Raji (cell line): ENCODE measurements around the gene ACAT2.

ENCODE experiments used
- POLR2A ChIP-seq: IDR thresholded peaks from 2 replicates; pipeline ENCODE4 v1.6.1; 2011; ENCODE audit warnings: low read depth, low read length, control low read depth; ENCODE audit not compliant: insufficient read depth

ACAT2 gene

GRCh38 chr6:159760602-159761057 is 1.2 kb upstream of the ACAT2 start:
- no peak for TF ChIP-seq POLR2A

GRCh38 chr6:159761129-159761872 is 544 bp upstream of the ACAT2 start:
- TF ChIP-seq POLR2A, result no peak; the same call in 1 of the 2 replicates

- TF ChIP-seq POLR2A, result no peak
Observed at GRCh38 chr6:159762681-159763293, 942 bp downstream of the ACAT2 start.

- TF ChIP-seq POLR2A, result no peak
Observed at GRCh38 chr6:159766906-159767305, 5.1 kb downstream of the ACAT2 start.

GRCh38 chr6:159769470-159769869 is 7.6 kb downstream of the ACAT2 start:
- no peak for TF ChIP-seq POLR2A

- no peak for TF ChIP-seq POLR2A
Observed at GRCh38 chr6:159772196-159772595, 10.4 kb downstream of the ACAT2 start.

GRCh38 chr6:159777240-159777904 is 15.5 kb downstream of the ACAT2 start:
- TF ChIP-seq POLR2A, result no peak

GRCh38 chr6:159778131-159778530 is 16.3 kb downstream of the ACAT2 start:
- no peak for TF ChIP-seq POLR2A

- TF ChIP-seq POLR2A, result no peak
Observed at GRCh38 chr6:159778542-159779103, 16.8 kb downstream of the ACAT2 start.

GRCh38 chr6:159788276-159788675 is 26.4 kb downstream of the ACAT2 start:
- TF ChIP-seq POLR2A, result no peak

GRCh38 chr6:159788753-159789376 is 27.0 kb downstream of the ACAT2 start:
- TF ChIP-seq POLR2A, result no peak

- TF ChIP-seq POLR2A, result peak; percentile 97
Observed at GRCh38 chr6:159789377-159790148, 27.7 kb downstream of the ACAT2 start, which contains the start of gene TCP1. TCP1 (minus strand) TSS chr6:159789602; CDS start chr6:159789468, 134 bp downstream.

GRCh38 chr6:159790149-159790955 is 28.5 kb downstream of the ACAT2 start, which contains the start of gene MRPL18:
MRPL18 (plus strand) TSS chr6:159790467; CDS start chr6:159790588, 121 bp downstream.
- peak; percentile 79 for TF ChIP-seq POLR2A

- no peak for TF ChIP-seq POLR2A
Observed at GRCh38 chr6:159790956-159791598, 29.2 kb downstream of the ACAT2 start.
